Body of pancreas (tissue), 4 donors: ENCODE data around the gene GALNTL6. TPM values are rescaled to one million over a fixed set of nuclear protein-coding genes. Genes with fewer than 3 reads are reported as not detected.
"Not testable (repeated sequence)": the region's sequence is repeated elsewhere in the genome, so short reads cannot be mapped to it uniquely, and the experiment has no call there.

Source experiments
- ATAC-seq: fragments of 150-250 bp; one replicate; pipeline ENCODE4 v1.9.1; 2016
- DNase-seq, 4 donors: peaks; one replicate each; pipeline ENCODE4 v3.0.0-alpha.2; 2019
- H3K27ac ChIP-seq, 4 donors: fragments of 200-600 bp; sonication (generic); 1 replicate in 3 of 4; 2 replicates in 1 of 4; pipeline versions ENCODE4 v1.5.1 to v1.6.1; 2016 to 2019; ENCODE audit warnings: mild to moderate bottlenecking in 1 of 4, mixed read lengths in 1 of 4, moderate library complexity in 1 of 4
- H3K27me3 ChIP-seq, 2 donors: fragments of 200-600 bp; sonication (generic); one replicate each; pipeline ENCODE4 v1.6.0; 2016; ENCODE audit warnings: mild to moderate bottlenecking in 1 of 2
- H3K36me3 ChIP-seq, 2 donors: fragments of 200-600 bp; sonication (generic); replicated peaks in 1 of 2; 2 replicates each; pipeline ENCODE4 v1.5.1; 2016; ENCODE audit warnings: low read depth in 2 of 2; ENCODE audit not compliant: insufficient read depth in 1 of 2
- H3K4me1 ChIP-seq: fragments of 200-600 bp; sonication (generic); one replicate; pipeline ENCODE4 v1.6.0; 2016
- H3K4me3 ChIP-seq, 2 donors: fragments of 200-600 bp; sonication (generic); 1 replicate in 1 of 2; 2 replicates in 1 of 2; pipeline ENCODE4 v1.5.1; 2016 to 2019
- H3K9me3 ChIP-seq, 3 donors: fragments of 200-600 bp; sonication (generic); 1 replicate in 2 of 3; 2 replicates in 1 of 3; pipeline ENCODE4 v1.5.1; 2016
- POLR2A ChIP-seq, 3 donors: fragments of 450-650 bp; IDR thresholded peaks; one replicate each; pipeline ENCODE4 v1.6.1; 2016; ENCODE audit warnings: antibody characterized with exemption in 3 of 3, mild to moderate bottlenecking in 2 of 3
- WGBS, 2 donors: methylation state at CpG; one replicate each; pipeline ENCODE4 v1.1.5; 2017; 5-methylcytosine and 5-hydroxymethylcytosine counted together
- intact Hi-C: fragments of 100-400 bp; cut with DNase I; formaldehyde crosslinking; loops from one replicate; pipeline ENCODE4 v1.15.1; 2023
- total RNA-seq, 2 donors: library from RNA; depleted of rRNA; stranded (reverse); fragments of >200 nt; gene quantifications; one replicate each; pipeline ENCODE4 v1.1.0, GENCODE V29; 2016
- TF ChIP-seq, protein P1 (sequence below), 7 experiments: fragments of 450-650 bp in 4 of 7; fragments of 200-600 bp in 3 of 7; sonication (generic) in 3 of 7; IDR thresholded peaks; one replicate each; pipeline ENCODE4 v1.5.1; 2016 to 2019; ENCODE audit warnings: antibody characterized with exemption in 7 of 7

The GALNTL6 gene
- total RNA-seq, 2 donors from 2014 or later = 0.26 TPM; not detected in 1

DNA sequence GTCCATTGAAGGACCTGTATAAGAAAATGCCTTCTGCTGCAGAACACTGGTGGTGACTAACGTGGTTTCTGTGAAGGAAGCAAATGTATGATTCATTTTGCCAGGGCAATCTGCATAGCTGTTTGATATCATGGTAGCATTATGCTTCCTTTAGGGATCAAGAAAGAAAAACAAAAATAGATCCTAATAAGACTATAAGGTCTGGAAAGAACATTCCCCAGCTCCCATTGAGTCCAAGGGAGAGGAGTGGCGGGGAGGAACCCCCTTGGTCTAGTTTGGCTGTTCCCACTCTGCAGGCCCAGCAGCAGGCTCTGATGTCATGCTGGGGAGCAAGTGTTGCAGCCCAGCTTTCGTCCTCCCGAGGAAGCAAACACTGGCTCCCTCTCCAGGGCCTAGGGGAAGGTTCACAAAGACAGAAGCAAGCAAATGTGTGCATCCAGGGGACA, 1200.9 kb downstream of the GALNTL6 start:
- no peak overlapping the region for H3K27ac ChIP-seq
- 56% methylated on average over 4 of the region's 4 CpGs for WGBS, 2 donors
- no peak for DNase-seq

DNA sequence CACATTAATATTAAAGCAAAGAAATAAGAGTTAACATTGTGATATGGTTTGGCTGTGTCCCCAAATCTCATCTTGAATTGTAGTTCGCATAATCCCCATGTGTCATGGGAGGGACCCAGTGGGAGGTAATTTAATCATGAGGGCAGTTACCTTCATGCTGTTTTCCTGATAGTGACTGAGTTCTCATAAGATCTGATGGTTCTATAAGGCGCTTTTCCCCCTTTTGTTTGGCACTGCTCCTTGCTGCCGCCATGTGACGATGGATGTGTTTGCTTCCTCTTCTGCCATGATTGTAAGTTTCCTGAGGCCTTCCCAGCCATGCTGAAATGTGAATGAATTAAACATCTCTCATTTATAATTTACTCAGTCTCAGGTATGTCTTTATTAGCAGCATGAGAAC, 1201.6 kb downstream of the GALNTL6 start:
- 84 to 93% methylated on average over 4 of the region's 4 CpGs for WGBS, 2 donors
- Histone ChIP-seq H3K36me3 (no peaks in the 10 kb centered on the region), H3K4me3 (no peak overlapping the region), H3K27me3 (no peaks in the 10 kb centered on the region), H3K9me3 (no peaks in the 10 kb centered on the region), H3K27ac (no peak overlapping the region), H3K4me1 (no peaks in the 10 kb centered on the region)
- no peak for TF ChIP-seq POLR2A (IDR thresholded peaks at IDR 0.05)
- TF ChIP-seq, protein P1, sequence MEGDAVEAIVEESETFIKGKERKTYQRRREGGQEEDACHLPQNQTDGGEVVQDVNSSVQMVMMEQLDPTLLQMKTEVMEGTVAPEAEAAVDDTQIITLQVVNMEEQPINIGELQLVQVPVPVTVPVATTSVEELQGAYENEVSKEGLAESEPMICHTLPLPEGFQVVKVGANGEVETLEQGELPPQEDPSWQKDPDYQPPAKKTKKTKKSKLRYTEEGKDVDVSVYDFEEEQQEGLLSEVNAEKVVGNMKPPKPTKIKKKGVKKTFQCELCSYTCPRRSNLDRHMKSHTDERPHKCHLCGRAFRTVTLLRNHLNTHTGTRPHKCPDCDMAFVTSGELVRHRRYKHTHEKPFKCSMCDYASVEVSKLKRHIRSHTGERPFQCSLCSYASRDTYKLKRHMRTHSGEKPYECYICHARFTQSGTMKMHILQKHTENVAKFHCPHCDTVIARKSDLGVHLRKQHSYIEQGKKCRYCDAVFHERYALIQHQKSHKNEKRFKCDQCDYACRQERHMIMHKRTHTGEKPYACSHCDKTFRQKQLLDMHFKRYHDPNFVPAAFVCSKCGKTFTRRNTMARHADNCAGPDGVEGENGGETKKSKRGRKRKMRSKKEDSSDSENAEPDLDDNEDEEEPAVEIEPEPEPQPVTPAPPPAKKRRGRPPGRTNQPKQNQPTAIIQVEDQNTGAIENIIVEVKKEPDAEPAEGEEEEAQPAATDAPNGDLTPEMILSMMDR (IDR thresholded peaks at IDR 0.05) = no peak
- no peak for DNase-seq
- ATAC-seq = no peak
- intact Hi-C loops = loop anchor here (10.0 kb wide), 2 partner anchors 290 to 400 kb away; no protein-coding TSS in a partner anchor

More for the DNA sequence above, 1200.9 kb downstream of the GALNTL6 start:
- Histone ChIP-seq H3K9me3 (no peaks in the 10 kb centered on the region), H3K4me3 (no peak overlapping the region), H3K27me3 (no peaks in the 10 kb centered on the region), H3K4me1 (no peaks in the 10 kb centered on the region), H3K36me3 (no peaks in the 10 kb centered on the region)
- no peak for TF ChIP-seq POLR2A (IDR thresholded peaks at IDR 0.05)
- TF ChIP-seq, protein P1 (IDR thresholded peaks at IDR 0.05) = no peak
- ATAC-seq = no peak
- intact Hi-C loops = loop anchor here (10.0 kb wide), 2 partner anchors 291 to 401 kb away; no protein-coding TSS in a partner anchor

DNA sequence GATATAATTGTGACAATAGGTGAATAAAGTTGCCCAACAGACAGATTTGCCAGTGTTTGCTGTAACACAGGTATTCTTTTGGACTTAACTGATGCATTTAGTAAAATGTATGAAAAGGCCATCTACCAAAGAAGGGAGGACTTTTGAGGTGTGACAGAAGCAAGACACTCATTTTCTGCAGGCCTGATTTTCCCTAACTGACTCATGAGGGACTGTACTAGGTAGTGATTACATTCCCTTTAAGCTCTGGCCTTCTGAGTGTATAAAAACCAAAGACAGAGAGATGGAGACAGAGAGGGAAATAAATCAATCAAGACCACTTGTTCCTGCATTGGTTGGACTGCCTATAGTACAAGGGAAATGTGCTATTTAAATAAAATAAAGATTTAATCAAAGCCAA, 1204.6 kb downstream of the GALNTL6 start:
- DNase-seq = no peak
- no peaks in the 10 kb centered on the region for H3K9me3 ChIP-seq
- TF ChIP-seq, protein P1 (IDR thresholded peaks at IDR 0.05) = no peak
- TF ChIP-seq POLR2A (IDR thresholded peaks at IDR 0.05) = no peak
- H3K4me3 ChIP-seq = no peak overlapping the region
- no peaks in the 10 kb centered on the region for H3K4me1 ChIP-seq
- no peak for ATAC-seq
- intact Hi-C loops = loop anchor here (10.0 kb wide), 2 partner anchors 287 to 397 kb away; no protein-coding TSS in a partner anchor
- H3K27ac ChIP-seq = no peak overlapping the region
- no peaks in the 10 kb centered on the region for H3K36me3 ChIP-seq
- H3K27me3 ChIP-seq = no peaks in the 10 kb centered on the region

DNA sequence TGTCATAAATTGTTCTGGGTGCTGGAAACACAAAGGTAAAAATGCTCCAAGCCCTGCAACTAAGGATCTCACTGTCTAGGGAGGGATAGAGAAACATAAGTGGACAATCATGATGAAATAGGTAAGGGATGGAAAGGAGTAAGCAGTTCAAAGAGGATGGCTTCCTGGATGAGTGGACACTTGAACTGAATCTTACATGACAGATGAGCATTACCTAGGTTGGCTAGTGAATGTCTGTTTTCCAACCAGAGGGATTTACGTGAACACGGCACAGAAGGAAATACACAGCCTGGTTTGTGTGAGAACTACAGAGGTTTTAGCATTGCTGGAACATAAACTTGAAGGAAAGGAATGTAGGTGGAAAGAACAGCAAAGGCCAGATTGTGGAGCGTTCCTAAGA, 1205.2 kb downstream of the GALNTL6 start:
- no peak for ATAC-seq
- intact Hi-C loops = loop anchor here (10.0 kb wide), 2 partner anchors 286 to 396 kb away; no protein-coding TSS in a partner anchor
- WGBS, 2 donors = 65 to 92% methylated on average over 3 of the region's 3 CpGs
- TF ChIP-seq, protein P1 (IDR thresholded peaks at IDR 0.05) = no peak
- no peak for TF ChIP-seq POLR2A (IDR thresholded peaks at IDR 0.05)
- Histone ChIP-seq H3K36me3 (no peaks in the 10 kb centered on the region), H3K27ac (no peak overlapping the region), H3K4me1 (no peaks in the 10 kb centered on the region), H3K27me3 (no peaks in the 10 kb centered on the region), H3K4me3 (no peak overlapping the region), H3K9me3 (no peaks in the 10 kb centered on the region)
- no peak for DNase-seq

DNA sequence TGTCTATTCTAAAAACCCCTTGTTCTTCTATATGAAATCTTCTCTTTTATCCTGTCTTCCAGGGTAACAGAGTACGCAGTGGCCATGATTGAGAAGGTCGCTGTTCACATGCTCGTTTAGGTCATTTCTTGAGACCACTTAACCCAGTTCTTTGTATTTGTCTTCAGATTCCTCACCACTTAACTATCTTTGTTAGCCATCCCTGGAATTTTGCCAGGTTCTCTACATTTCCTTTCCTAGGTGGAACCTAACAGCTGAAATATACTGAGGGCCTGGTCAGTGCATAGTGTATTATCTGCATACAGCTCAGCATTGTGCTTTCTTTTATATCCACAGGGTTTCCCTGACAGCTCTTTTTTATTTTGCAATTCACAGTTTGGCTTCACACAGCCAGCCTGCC, 1206.5 kb downstream of the GALNTL6 start:
- H3K9me3 ChIP-seq = no peaks in the 10 kb centered on the region

DNA sequence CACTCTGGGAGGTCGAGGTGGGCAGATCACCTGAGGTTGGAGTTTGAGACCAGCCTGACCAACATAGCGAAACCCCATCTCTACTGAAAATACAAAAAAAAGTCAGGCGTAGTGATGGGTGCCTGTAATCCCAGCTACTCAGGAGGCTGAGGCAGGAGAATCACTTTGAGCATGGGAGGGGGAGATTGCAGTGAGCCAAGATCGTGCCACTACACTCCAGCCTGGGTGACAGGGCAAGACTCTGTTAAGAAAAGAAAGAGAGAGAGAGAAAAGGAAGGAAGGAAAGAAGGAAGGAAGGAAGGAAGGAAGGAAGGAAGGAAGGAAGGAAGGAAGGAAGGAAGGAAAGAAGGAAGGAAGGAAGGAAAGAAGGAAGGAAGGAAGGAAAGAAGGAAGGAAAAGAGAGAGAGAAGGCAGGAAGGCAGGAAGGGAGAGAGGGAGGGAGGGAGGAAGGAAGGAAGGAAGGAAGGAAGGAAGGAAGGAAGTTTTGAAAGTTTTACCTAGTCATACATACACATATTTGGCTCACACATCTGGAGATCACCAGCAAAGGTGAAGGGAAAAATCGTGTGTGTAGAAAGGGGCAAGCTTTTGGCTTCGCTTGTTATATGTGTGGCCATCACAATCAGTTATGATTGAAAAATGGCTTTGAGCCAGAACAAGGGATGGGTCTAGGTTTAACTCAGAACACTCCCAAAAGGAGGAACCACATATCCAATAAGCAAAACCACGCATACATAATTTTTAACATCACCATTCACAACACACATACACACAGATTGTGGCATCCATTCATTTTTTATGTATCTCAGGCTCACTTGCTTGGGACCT, 1208.8 kb downstream of the GALNTL6 start:
- not testable (repeated sequence) for H3K27ac ChIP-seq, H3K27me3 ChIP-seq, H3K9me3 ChIP-seq, ATAC-seq, H3K36me3 ChIP-seq, H3K4me1 ChIP-seq, DNase-seq, H3K4me3 ChIP-seq
- intact Hi-C loops = loop anchor here (10.0 kb wide), 1 partner anchor 153 kb away; no protein-coding TSS in a partner anchor
- 81% methylated on average over 7 of the region's 7 CpGs for WGBS, 2 donors

More for the DNA sequence above, 1206.5 kb downstream of the GALNTL6 start:
- ATAC-seq = no peak
- WGBS, 2 donors = 79 to 80% methylated on average over 3 of the region's 3 CpGs
- Histone ChIP-seq H3K4me1 (no peaks in the 10 kb centered on the region), H3K27ac (no peak overlapping the region), H3K27me3 (no peaks in the 10 kb centered on the region), H3K4me3 (no peak overlapping the region), H3K36me3 (no peaks in the 10 kb centered on the region)
- intact Hi-C loops = loop anchor here (10.0 kb wide), 3 partner anchors 155 to 395 kb away; no protein-coding TSS in a partner anchor
- TF ChIP-seq POLR2A (IDR thresholded peaks at IDR 0.05) = no peak
- TF ChIP-seq, protein P1 (IDR thresholded peaks at IDR 0.05) = no peak
- DNase-seq = no peak
